Ishikawa (cell line): Measurements from ENCODE around the gene CDA.

Experiments used
- CEBPB ChIP-seq: IDR thresholded peaks from 2 replicates; pipeline ENCODE4 v1.6.1; 2012
- CREB1 ChIP-seq: IDR thresholded peaks from 2 replicates; pipeline ENCODE4 v1.6.1; 2012; ENCODE audit warnings: low read depth
- EGR1 ChIP-seq: IDR thresholded peaks from 2 replicates; pipeline ENCODE4 v1.6.1; 2012
- EP300 ChIP-seq: IDR thresholded peaks from 2 replicates; pipeline ENCODE4 v1.6.1; 2012; ENCODE audit warnings: borderline replicate concordance
- FOXM1 ChIP-seq: IDR thresholded peaks from 2 replicates; pipeline ENCODE4 v1.6.1; 2012; ENCODE audit warnings: low read depth, borderline replicate concordance
- MAX ChIP-seq: IDR thresholded peaks from 2 replicates; pipeline ENCODE4 v1.6.1; 2012
- NFIC ChIP-seq: IDR thresholded peaks from 2 replicates; pipeline ENCODE4 v1.6.1; 2012
- RAD21 ChIP-seq: IDR thresholded peaks from 2 replicates; pipeline ENCODE4 v1.6.1; 2012; ENCODE audit warnings: low read depth
- TAF1 ChIP-seq: IDR thresholded peaks from 2 replicates; pipeline ENCODE4 v1.6.1; 2012; ENCODE audit warnings: low read depth, mild to moderate bottlenecking
- TCF12 ChIP-seq: IDR thresholded peaks from 2 replicates; pipeline ENCODE4 v1.6.1; 2012; ENCODE audit warnings: low read depth
- TEAD4 ChIP-seq: IDR thresholded peaks from 2 replicates; pipeline ENCODE4 v1.6.1; 2012
- YY1 ChIP-seq: IDR thresholded peaks from 2 replicates; pipeline ENCODE4 v1.6.1; 2012; ENCODE audit warnings: low read depth
- ZBTB7A ChIP-seq: IDR thresholded peaks from 2 replicates; pipeline ENCODE4 v1.6.1; 2012; ENCODE audit warnings: low read depth
- TF ChIP-seq, protein P1 (sequence below): IDR thresholded peaks from 2 replicates; pipeline ENCODE4 v1.6.1; 2012; ENCODE audit warnings: low read depth, mild to moderate bottlenecking
- TF ChIP-seq, protein P2 (sequence below): IDR thresholded peaks from 2 replicates; pipeline ENCODE4 v1.6.1; 2012

CDA gene

GRCh38 chr1:20621012-20621411, 32.1 kb downstream of the CDA start:
- TF ChIP-seq TAF1 (no peak), NFIC (no peak), ZBTB7A (no peak), MAX (no peak), YY1 (no peak), RAD21 (no peak), EP300 (no peak), TEAD4 (no peak), EGR1 (no peak), TCF12 (no peak)
- TF ChIP-seq, protein P1, sequence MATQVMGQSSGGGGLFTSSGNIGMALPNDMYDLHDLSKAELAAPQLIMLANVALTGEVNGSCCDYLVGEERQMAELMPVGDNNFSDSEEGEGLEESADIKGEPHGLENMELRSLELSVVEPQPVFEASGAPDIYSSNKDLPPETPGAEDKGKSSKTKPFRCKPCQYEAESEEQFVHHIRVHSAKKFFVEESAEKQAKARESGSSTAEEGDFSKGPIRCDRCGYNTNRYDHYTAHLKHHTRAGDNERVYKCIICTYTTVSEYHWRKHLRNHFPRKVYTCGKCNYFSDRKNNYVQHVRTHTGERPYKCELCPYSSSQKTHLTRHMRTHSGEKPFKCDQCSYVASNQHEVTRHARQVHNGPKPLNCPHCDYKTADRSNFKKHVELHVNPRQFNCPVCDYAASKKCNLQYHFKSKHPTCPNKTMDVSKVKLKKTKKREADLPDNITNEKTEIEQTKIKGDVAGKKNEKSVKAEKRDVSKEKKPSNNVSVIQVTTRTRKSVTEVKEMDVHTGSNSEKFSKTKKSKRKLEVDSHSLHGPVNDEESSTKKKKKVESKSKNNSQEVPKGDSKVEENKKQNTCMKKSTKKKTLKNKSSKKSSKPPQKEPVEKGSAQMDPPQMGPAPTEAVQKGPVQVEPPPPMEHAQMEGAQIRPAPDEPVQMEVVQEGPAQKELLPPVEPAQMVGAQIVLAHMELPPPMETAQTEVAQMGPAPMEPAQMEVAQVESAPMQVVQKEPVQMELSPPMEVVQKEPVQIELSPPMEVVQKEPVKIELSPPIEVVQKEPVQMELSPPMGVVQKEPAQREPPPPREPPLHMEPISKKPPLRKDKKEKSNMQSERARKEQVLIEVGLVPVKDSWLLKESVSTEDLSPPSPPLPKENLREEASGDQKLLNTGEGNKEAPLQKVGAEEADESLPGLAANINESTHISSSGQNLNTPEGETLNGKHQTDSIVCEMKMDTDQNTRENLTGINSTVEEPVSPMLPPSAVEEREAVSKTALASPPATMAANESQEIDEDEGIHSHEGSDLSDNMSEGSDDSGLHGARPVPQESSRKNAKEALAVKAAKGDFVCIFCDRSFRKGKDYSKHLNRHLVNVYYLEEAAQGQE = no peak
- TF ChIP-seq, protein P2, sequence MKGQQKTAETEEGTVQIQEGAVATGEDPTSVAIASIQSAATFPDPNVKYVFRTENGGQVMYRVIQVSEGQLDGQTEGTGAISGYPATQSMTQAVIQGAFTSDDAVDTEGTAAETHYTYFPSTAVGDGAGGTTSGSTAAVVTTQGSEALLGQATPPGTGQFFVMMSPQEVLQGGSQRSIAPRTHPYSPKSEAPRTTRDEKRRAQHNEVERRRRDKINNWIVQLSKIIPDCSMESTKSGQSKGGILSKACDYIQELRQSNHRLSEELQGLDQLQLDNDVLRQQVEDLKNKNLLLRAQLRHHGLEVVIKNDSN = no peak

DNA sequence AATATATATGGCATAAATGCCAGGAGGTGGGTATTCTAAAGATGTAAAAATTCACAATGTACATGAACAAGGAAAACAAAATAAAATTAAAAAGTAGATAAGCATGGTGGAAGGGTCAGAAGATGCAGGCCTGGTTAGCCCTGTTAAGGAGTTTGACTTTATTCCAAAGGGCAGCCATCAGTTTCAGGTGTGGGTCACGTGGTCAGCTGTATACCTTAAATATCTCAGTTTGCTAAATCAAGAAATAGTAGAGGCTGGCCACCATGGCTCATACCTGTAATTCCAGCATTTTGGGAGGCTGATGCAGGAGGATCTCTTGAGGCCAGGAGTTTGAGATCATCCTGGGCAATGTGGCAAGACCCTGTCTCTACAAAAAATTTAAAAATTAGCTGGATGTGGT, 35.8 kb downstream of the CDA start:
- TF ChIP-seq, protein P2 = 0 out of 2 replicates have a peak, but pooled peaks have one; percentile 23
- TF ChIP-seq EP300 = no peak

DNA sequence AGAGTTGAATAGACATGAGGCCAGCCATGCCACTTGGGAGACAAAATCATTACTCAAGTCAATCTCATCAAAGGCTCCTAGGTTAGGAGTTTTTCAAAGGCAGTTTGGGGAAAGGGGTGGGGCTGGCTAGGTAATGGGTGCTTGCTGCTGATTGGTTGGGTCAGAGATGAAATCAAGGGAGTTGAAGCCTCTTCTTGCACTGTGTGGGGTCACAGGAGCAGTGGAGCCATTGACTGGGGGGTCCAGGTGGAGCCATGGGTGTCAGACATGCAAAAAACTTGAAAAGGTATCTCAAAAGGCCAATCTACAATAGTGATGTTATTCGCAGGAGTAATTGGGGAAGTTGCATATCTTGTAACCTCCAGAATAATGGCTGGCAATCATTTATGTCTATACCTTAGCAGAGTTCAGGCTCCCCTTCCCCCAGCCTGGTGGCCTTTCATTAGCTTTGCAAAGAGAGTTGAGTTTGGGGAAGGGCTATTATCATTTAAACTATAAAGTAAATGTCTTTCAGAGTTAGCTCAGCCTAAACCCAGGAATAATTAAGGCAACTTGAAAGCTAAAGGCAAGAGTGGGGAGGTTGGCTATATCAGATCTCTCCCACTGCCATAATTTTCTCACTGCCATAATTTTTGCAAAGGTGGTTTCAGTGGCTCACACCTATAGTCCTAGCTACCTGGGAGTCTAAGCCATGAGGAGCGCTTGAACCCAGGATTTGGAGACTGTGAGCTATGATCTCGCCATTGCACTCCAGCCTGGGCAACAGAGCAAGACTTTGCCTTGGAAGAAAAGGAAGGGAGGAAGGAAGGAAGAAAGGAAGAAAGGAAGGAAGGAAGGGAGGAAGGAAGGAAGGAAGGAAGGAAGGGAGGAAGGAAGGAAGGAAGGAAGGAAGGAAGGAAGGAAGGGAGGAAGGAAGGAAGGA, 36.5 kb downstream of the CDA start:
- no peak for TF ChIP-seq TEAD4
- TF ChIP-seq TCF12 = no peak
- TF ChIP-seq ZBTB7A = no peak
- no peak for TF ChIP-seq CREB1
- no peak for TF ChIP-seq MAX
- no peak for TF ChIP-seq EP300
- TF ChIP-seq, protein P1 = no peak
- no peak for TF ChIP-seq RAD21
- no peak for TF ChIP-seq YY1
- TF ChIP-seq CEBPB = no peak
- TF ChIP-seq, protein P2 = no peak
- TF ChIP-seq NFIC = no peak
- no peak for TF ChIP-seq FOXM1

- no peak for TF ChIP-seq TEAD4
These were observed 37.2 kb downstream of the CDA start for GRCh38 chr1:20626098-20626427.

- TF ChIP-seq TAF1 = no peak
- TF ChIP-seq NFIC = no peak
These were observed 37.6 kb downstream of the CDA start for GRCh38 chr1:20626524-20626923.

- TF ChIP-seq CEBPB = no peak
- TF ChIP-seq TAF1 = no peak
- TF ChIP-seq MAX = no peak
- no peak for TF ChIP-seq EP300
- no peak for TF ChIP-seq NFIC
- TF ChIP-seq, protein P2 = no peak
These were observed 41.8 kb downstream of the CDA start for GRCh38 chr1:20630729-20631128.
